ENCODE results near the gene TMEM198. TPM values are rescaled to one million over a fixed set of nuclear protein-coding genes. Genes with fewer than 3 reads are reported as not detected.

The TMEM198 gene
- total and polyA plus RNA-seq, 9 of the 15 experiments (the other 6 are each of a cell fraction or from before 2014, with no cell fraction given) = 0.03 to 3.8 (median 1.0) TPM

GRCh38 chr2:219572237-219573001, 28.6 kb downstream of the TMEM198 start, which contains the start of gene INHA:
Gene INHA, plus strand, starts transcription at chr2:219572310. Its CDS starts 65 bp downstream, at chr2:219572375.
- H4K20me1 ChIP-seq (replicated peaks; ENCODE audit: control insufficient read depth, insufficient read depth, low read length) = no peaks in the 10 kb centered on the region
- H3K4me3 ChIP-seq = peak within 1 kb of the TSS; percentile 47
- intact Hi-C loops (cut with micrococcal nuclease) = no loop called here
- H3K27me3 ChIP-seq (ENCODE audit: control insufficient read depth in 2 of 2, insufficient read depth in 2 of 2, low read length in 2 of 2) = no peaks in the 10 kb centered on the region
- no peak for DNase-seq (ENCODE audit: extremely low read depth in 1 of 4, low spot score in 3 of 4)
- TF ChIP-seq POLR2A (conservative IDR thresholded peaks at IDR 0.05) = no peak
- TF ChIP-seq KDM1A (IDR thresholded peaks at IDR 0.05) = peak in 1 of 2 experiments; percentile 45; a peak in 1 of 4 replicates
- peak; percentile 48 for TF ChIP-seq RBBP5 (IDR thresholded peaks at IDR 0.05; ENCODE audit: borderline replicate concordance, insufficient read depth, low read length, poor library complexity, severe bottlenecking)
- no peak for TF ChIP-seq RB1 (IDR thresholded peaks at IDR 0.05; ENCODE audit: low read depth)
- TF ChIP-seq CGGBP1 (CRISPR knock-in tag; IDR thresholded peaks at IDR 0.05) = no peak
- peak; percentile 8; the same call in 1 of the 2 replicates for TF ChIP-seq MAX (CRISPR knock-in tag; IDR thresholded peaks at IDR 0.05)
- 0 out of 2 replicates have a peak, but pooled peaks have one; percentile 35 for TF ChIP-seq HNRNPL (IDR thresholded peaks at IDR 0.05; ENCODE audit: low read depth, low read length)
- TF ChIP-seq FOSL1 (tag; conservative IDR thresholded peaks at IDR 0.05) = peak; percentile 9; the same call in 1 of the 2 replicates
- no peak for TF ChIP-seq ZNF217 (CRISPR knock-in tag; IDR thresholded peaks at IDR 0.05)
- no peak for TF ChIP-seq ARID2 (IDR thresholded peaks at IDR 0.05)
- TF ChIP-seq ADNP (tag; IDR thresholded peaks at IDR 0.05) = peak; percentile 53; the same call in 1 of the 2 replicates
- peak; percentile 4 to 9; a peak in 1 of 4 replicates for TF ChIP-seq NRF1 (conservative IDR thresholded peaks at IDR 0.05 in 1 of 2, IDR thresholded peaks at IDR 0.05 in 1 of 2)
- TF ChIP-seq SRSF9 (IDR thresholded peaks at IDR 0.05; ENCODE audit: borderline replicate concordance, low read depth, low read length) = no peak
- peak; percentile 12; the same call in 1 of the 2 replicates for TF ChIP-seq RBFOX2 (IDR thresholded peaks at IDR 0.05; ENCODE audit: low read depth, low read length)
- TF ChIP-seq CCAR2 (IDR thresholded peaks at IDR 0.05; ENCODE audit: low read depth, low read length) = no peak
- peak; percentile 6; the same call in 1 of the 2 replicates for TF ChIP-seq TOE1 (IDR thresholded peaks at IDR 0.05; ENCODE audit: borderline replicate concordance)
- TF ChIP-seq TOE1 (CRISPR knock-in tag; IDR thresholded peaks at IDR 0.05; ENCODE audit: borderline replicate concordance, low read depth) = no peak
- peak; percentile 31; the same call in 1 of the 2 replicates for TF ChIP-seq ZNF644 (tag; IDR thresholded peaks at IDR 0.05; ENCODE audit: low read depth)
- TF ChIP-seq TCF7L2 (IDR thresholded peaks at IDR 0.05; ENCODE audit: low read depth, low read length) = no peak
- peaks cover 8% of the 10 kb centered on the region; the same call in 1 of the 3 replicates for H3K36me3 ChIP-seq (ENCODE audit: control insufficient read depth, insufficient read depth, low read length)
- H3K79me2 ChIP-seq (ENCODE audit: control insufficient read depth, insufficient read depth, low read length) = peaks cover 7% of the 10 kb centered on the region
- H3K27ac ChIP-seq (ENCODE audit: extremely low read depth, low read depth, low read length) = peak within 1 kb of the TSS; percentile 90
- peak within 1 kb of the TSS; percentile 81 to 94 for H3K9ac ChIP-seq (ENCODE audit: insufficient read depth in 1 of 2, low read depth in 2 of 2, low read length in 2 of 2)
- CTCF ChIA-PET (ENCODE audit: low intra/inter-chr PET ratio) = no interaction called here
- POLR2A ChIA-PET = interaction anchor here (2.3 to 2.5 kb wide), 2 partner anchors 10 to 24 kb away, joined by 9 to 12 read pairs; partner anchors contain the start of gene STK11IP
- H3K9me1 ChIP-seq (ENCODE audit: control insufficient read depth, insufficient read depth, low read length) = no peaks in the 10 kb centered on the region
- 53% methylated on average over 10 of the region's 13 CpGs for WGBS (ENCODE audit: insufficient coverage, low coverage, missing lambda C conversion rate)
- BruUV-seq (replicated peaks) = no TSS peak
- H3K4me2 ChIP-seq (ENCODE audit: insufficient read depth, low read length) = peak within 1 kb of the TSS; percentile 79
- FAIRE-seq = no peak
- in situ Hi-C loops (cut with MboI) = no loop called here
- H2AFZ ChIP-seq (ENCODE audit: low read depth, low read length) = peak within 1 kb of the TSS; percentile 68
- H3K9me3 ChIP-seq (replicated peaks; ENCODE audit: control insufficient read depth, insufficient read depth, low read depth, low read length) = no peaks in the 10 kb centered on the region
- ATAC-seq = no peak
- H3K4me1 ChIP-seq (replicated peaks in 1 of 2; ENCODE audit: control insufficient read depth in 2 of 2, insufficient read depth in 2 of 2, low read length in 2 of 2) = peaks cover 34 to 66% of the 10 kb centered on the region in 2 experiments; a peak in 4 of 5 replicates

All from K562 (cell line).